Measurements from ENCODE around the gene PHF21B.
"Not testable (repeated sequence)": the region's sequence is repeated elsewhere in the genome, so short reads cannot be mapped to it uniquely, and the experiment has no call there.

Gene PHF21B

GRCh38 chr22:44925465-44926123, 84.2 kb downstream of the PHF21B start:
- FAIRE-seq: no peak
- DNase-seq (ENCODE audit: insufficient read length, low spot score): no peak
- no peak for TF ChIP-seq POLR2A (IDR thresholded peaks at IDR 0.05; ENCODE audit: low read depth, low read length)

GRCh38 chr22:44924710-44925109, 85.1 kb downstream of the PHF21B start:
- DNase-seq (ENCODE audit: insufficient read length, low spot score) (no peak), FAIRE-seq (no peak)
- TF ChIP-seq POLR2A (IDR thresholded peaks at IDR 0.05; ENCODE audit: low read depth, low read length): no peak

- no peak for DNase-seq (ENCODE audit: insufficient read length, low spot score)
- FAIRE-seq: no peak
- no peak for TF ChIP-seq POLR2A (IDR thresholded peaks at IDR 0.05; ENCODE audit: low read depth, low read length)
Measured at GRCh38 chr22:44924098-44924497, 85.7 kb downstream of the PHF21B start.

GRCh38 chr22:44921766-44922165, 88.0 kb downstream of the PHF21B start:
- not testable (repeated sequence) for DNase-seq (ENCODE audit: insufficient read length, low spot score); FAIRE-seq

- TF ChIP-seq POLR2A (IDR thresholded peaks at IDR 0.05; ENCODE audit: low read depth, low read length): no peak
- DNase-seq (ENCODE audit: insufficient read length, low spot score) (no peak), FAIRE-seq (no peak)
Measured at GRCh38 chr22:44920183-44920582, 89.6 kb downstream of the PHF21B start.

GRCh38 chr22:44919691-44920090, 90.1 kb downstream of the PHF21B start:
- TF ChIP-seq POLR2A (IDR thresholded peaks at IDR 0.05; ENCODE audit: low read depth, low read length): no peak
- no peak for DNase-seq (ENCODE audit: insufficient read length, low spot score)
- no peak for FAIRE-seq

GRCh38 chr22:44918925-44919392, 90.8 kb downstream of the PHF21B start:
- FAIRE-seq (no peak), DNase-seq (ENCODE audit: insufficient read length, low spot score) (no peak)
- TF ChIP-seq POLR2A (IDR thresholded peaks at IDR 0.05; ENCODE audit: low read depth, low read length): no peak

- no peak for TF ChIP-seq POLR2A (IDR thresholded peaks at IDR 0.05; ENCODE audit: low read depth, low read length)
- FAIRE-seq (no peak), DNase-seq (ENCODE audit: insufficient read length, low spot score) (no peak)
Measured at GRCh38 chr22:44918166-44918924, 91.5 kb downstream of the PHF21B start.

- TF ChIP-seq POLR2A (IDR thresholded peaks at IDR 0.05; ENCODE audit: low read depth, low read length): no peak
- DNase-seq (ENCODE audit: insufficient read length, low spot score): no peak
- FAIRE-seq: no peak
Measured at GRCh38 chr22:44917372-44918165, 92.2 kb downstream of the PHF21B start.

- TF ChIP-seq POLR2A (IDR thresholded peaks at IDR 0.05; ENCODE audit: low read depth, low read length): no peak
- no peak for DNase-seq (ENCODE audit: insufficient read length, low spot score)
- no peak for FAIRE-seq
Measured at GRCh38 chr22:44916281-44917231, 93.2 kb downstream of the PHF21B start.

- DNase-seq (ENCODE audit: insufficient read length, low spot score) (no peak), FAIRE-seq (no peak)
- TF ChIP-seq POLR2A (IDR thresholded peaks at IDR 0.05; ENCODE audit: low read depth, low read length): no peak
Measured at GRCh38 chr22:44915441-44915840, 94.4 kb downstream of the PHF21B start.

GRCh38 chr22:44914026-44914721, 95.6 kb downstream of the PHF21B start:
- DNase-seq (ENCODE audit: insufficient read length, low spot score): no peak
- no peak for FAIRE-seq
- TF ChIP-seq POLR2A (IDR thresholded peaks at IDR 0.05; ENCODE audit: low read depth, low read length): no peak

All from H54 (cell line).